Brain microvascular endothelial cell (primary cell): ENCODE results near the gene TOR1AIP2.

Experiments used
- DNase-seq: peaks from one replicate; pipeline ENCODE4 v3.0.0-alpha.2; 2020
- H3K27ac ChIP-seq: fragments of 250-450 bp; sonication (Bioruptor Pico); 2 replicates; pipeline ENCODE4 v1.5.1; 2020; ENCODE audit warnings: mild to moderate bottlenecking, moderate library complexity
- H3K27me3 ChIP-seq: fragments of 250-450 bp; sonication (Bioruptor Pico); replicated peaks from 2 replicates; pipeline ENCODE4 v1.5.1; 2020; ENCODE audit warnings: mild to moderate bottlenecking
- H3K36me3 ChIP-seq: fragments of 250-450 bp; sonication (Bioruptor Pico); replicated peaks from 2 replicates; pipeline ENCODE4 v1.5.1; 2020; ENCODE audit warnings: mild to moderate bottlenecking
- H3K4me3 ChIP-seq: 2 replicates; pipeline ENCODE4 v1.5.1; 2011; ENCODE audit warnings: low read depth, mild to moderate bottlenecking, control low read depth, low read length, moderate library complexity
- in situ Hi-C: cut with HindIII; loops from 2 replicates; pipeline ENCODE4 v1.10.0; 2017; ENCODE audit warnings: low sequenced_read_pairs, low pct_ligation_motif_present
- TF ChIP-seq, protein P1 (sequence below): IDR thresholded peaks from 2 replicates; pipeline ENCODE4 v1.5.1; 2011; ENCODE audit warnings: low read depth, mild to moderate bottlenecking, moderate library complexity, low read length, control low read depth, inconsistent platforms; ENCODE audit errors: missing control alignments

Gene TOR1AIP2

GRCh38 chr1:179803918-179804317 lies 73.7 kb downstream of the TOR1AIP2 start:
- H3K27me3 ChIP-seq: peaks cover 65% of the 10 kb centered on the region
- DNase-seq: no peak
- TF ChIP-seq, protein P1, sequence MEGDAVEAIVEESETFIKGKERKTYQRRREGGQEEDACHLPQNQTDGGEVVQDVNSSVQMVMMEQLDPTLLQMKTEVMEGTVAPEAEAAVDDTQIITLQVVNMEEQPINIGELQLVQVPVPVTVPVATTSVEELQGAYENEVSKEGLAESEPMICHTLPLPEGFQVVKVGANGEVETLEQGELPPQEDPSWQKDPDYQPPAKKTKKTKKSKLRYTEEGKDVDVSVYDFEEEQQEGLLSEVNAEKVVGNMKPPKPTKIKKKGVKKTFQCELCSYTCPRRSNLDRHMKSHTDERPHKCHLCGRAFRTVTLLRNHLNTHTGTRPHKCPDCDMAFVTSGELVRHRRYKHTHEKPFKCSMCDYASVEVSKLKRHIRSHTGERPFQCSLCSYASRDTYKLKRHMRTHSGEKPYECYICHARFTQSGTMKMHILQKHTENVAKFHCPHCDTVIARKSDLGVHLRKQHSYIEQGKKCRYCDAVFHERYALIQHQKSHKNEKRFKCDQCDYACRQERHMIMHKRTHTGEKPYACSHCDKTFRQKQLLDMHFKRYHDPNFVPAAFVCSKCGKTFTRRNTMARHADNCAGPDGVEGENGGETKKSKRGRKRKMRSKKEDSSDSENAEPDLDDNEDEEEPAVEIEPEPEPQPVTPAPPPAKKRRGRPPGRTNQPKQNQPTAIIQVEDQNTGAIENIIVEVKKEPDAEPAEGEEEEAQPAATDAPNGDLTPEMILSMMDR: no peak
- no peak overlapping the region for H3K27ac ChIP-seq
- in situ Hi-C loops: no loop called here
- no peaks in the 10 kb centered on the region for H3K36me3 ChIP-seq
- H3K4me3 ChIP-seq: no peak overlapping the region

DNA sequence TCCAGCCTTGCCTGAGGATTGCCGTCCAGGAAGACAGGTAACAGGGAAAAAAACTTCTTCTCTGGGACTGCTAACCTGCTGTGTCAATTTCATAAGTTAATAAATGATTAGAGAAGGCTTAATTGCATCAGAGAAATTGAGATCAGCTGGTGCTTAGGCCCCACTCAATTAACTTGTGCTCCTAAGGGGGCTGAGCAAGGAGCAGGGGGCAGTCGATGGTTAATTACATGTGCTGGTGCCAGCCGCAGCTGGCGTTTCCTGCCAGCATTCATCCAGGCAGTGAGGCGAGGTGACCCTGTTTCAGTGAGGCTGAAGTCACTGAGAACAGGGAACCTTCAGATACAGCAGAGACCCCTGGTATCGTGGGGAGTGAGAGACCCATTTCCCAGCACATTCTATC lies 74.5 kb downstream of the TOR1AIP2 start:
- H3K4me3 ChIP-seq: no peak overlapping the region
- in situ Hi-C loops: no loop called here
- TF ChIP-seq, protein P1: no peak
- H3K27me3 ChIP-seq: peaks cover 73% of the 10 kb centered on the region
- DNase-seq: no peak
- H3K27ac ChIP-seq: no peak overlapping the region
- H3K36me3 ChIP-seq: no peaks in the 10 kb centered on the region

DNA sequence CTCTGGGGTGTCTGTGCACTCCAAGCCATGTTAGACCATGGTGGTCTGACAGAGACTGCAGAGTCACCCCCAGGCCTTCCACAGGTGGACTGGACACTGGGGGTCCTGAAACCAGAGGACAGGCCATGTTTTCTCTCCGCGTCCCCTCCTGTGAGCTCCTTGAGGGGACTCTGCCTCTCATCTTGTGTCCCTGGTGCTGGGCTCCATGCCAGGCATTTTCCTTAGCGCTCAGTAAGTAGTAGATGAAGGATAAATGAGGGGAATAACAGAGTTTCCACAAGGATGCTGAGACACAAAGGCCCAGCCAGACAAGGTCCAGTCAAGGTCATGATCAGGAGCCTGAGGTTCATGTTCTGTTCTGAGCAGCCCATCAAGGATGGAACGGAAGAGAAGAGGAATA lies 77.1 kb downstream of the TOR1AIP2 start:
- in situ Hi-C loops: no loop called here
- no peaks in the 10 kb centered on the region for H3K36me3 ChIP-seq
- peaks cover 70% of the 10 kb centered on the region for H3K27me3 ChIP-seq
- no peak for DNase-seq
- TF ChIP-seq, protein P1: no peak
- H3K27ac ChIP-seq: no peak overlapping the region
- H3K4me3 ChIP-seq: no peak overlapping the region

DNA sequence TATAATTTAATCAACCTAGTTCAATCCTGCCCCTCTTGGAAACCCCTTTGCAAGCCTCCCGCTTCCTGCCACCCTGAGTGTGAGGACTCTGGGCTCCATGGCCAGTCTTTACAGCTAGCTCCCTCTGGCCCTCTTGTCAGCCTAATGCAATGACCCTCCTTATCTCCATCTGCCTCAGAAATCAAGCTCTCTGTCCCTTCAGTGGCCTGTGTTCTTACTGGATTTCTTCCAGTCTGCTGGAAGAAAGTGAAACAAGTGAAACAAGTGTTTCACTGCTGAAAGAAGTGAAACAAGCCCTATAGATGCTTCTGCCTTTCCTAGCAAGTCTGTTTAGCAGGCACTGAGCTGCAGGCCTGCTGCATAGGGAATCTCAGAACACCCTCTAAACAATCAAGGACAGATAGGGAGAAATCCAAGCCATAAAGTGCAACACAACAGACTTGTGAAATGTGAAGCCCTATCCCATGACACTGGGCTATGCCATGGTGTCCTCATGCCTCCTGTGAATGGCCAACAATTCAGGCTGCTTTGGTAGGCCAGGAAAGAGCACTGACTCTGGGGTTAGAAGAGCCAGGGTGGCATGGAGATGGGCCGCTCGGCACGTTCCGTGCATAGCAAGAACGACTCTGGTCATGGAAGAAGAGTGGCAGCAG lies 78.6 kb downstream of the TOR1AIP2 start:
- Histone ChIP-seq H3K36me3 (no peaks in the 10 kb centered on the region), H3K27ac (no peak overlapping the region), H3K27me3 (peaks cover 62% of the 10 kb centered on the region), H3K4me3 (no peak overlapping the region)
- TF ChIP-seq, protein P1: no peak
- DNase-seq: no peak
- in situ Hi-C loops: no loop called here

DNA sequence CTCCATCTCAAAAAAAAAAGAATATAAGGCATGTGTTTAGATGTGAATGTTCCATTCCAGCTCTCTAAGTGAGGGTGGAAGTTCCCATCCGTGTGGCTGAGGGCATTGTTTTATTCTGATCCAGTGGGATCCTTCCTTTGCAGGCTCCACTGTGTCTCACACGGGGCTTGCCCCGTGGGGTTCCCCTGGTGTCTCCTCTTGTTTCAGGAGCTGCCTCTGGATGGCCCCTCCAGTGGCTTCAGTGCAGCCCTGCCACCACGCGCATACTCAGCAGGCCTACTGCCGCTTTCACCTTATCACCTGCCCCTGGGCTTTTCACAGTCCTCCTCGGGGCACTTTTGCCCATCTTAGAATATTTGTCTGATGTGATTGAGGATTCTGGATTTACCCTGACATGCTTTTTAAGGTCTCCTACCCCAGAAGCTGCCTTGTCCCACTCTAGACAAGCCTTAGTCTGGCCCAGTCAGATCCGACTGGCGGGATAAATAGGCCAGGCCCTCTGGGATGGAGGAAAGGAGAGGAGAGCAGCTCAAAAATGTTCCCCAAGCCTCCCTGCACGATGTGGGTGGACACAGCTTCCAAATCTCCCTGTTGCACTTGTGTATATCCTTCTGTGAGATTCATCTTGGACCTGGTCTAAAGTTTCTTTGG lies 79.3 kb downstream of the TOR1AIP2 start:
- TF ChIP-seq, protein P1: no peak
- in situ Hi-C loops: no loop called here

More for the DNA sequence above, 79.3 kb downstream of the TOR1AIP2 start:
- DNase-seq: no peak
- Histone ChIP-seq H3K4me3 (no peak overlapping the region), H3K27me3 (peaks cover 58% of the 10 kb centered on the region), H3K36me3 (no peaks in the 10 kb centered on the region), H3K27ac (no peak overlapping the region)
